Smooth muscle cell (in vitro differentiated cells): ENCODE data around the gene NEGR1. TPM values are rescaled to one million over a fixed set of nuclear protein-coding genes. Genes with fewer than 3 reads are reported as not detected.

ENCODE experiments used
- DNase-seq: peaks from one replicate; lab custom pipeline; 2025; ENCODE audit not compliant: unreplicated experiment; lab: John Stamatoyannopoulos, UW
- H2AFZ ChIP-seq: fragments of 200-600 bp; sonication (generic); 2 replicates; pipeline ENCODE4 v1.6.0; 2016; ENCODE audit warnings: antibody characterized with exemption, low read depth, mild to moderate bottlenecking
- H3F3A ChIP-seq: fragments of 200-600 bp; sonication (generic); 2 replicates; pipeline ENCODE4 v1.6.0; 2017; ENCODE audit warnings: antibody characterized with exemption, low read depth
- H3K27ac ChIP-seq: fragments of 200-600 bp; sonication (generic); 2 replicates; pipeline ENCODE4 v1.5.1; 2016; ENCODE audit warnings: low read depth, mild to moderate bottlenecking
- H3K27me3 ChIP-seq: fragments of 200-600 bp; sonication (generic); 2 replicates; pipeline ENCODE4 v1.6.1; 2016; ENCODE audit warnings: low read depth, mild to moderate bottlenecking
- H3K36me3 ChIP-seq: fragments of 200-600 bp; sonication (generic); 2 replicates; pipeline ENCODE4 v1.5.1; 2016; ENCODE audit warnings: low read depth
- H3K4me1 ChIP-seq: fragments of 200-600 bp; sonication (generic); 2 replicates; pipeline ENCODE4 v1.5.1; 2016; ENCODE audit warnings: low read depth
- H3K4me2 ChIP-seq: fragments of 200-600 bp; sonication (generic); 2 replicates; pipeline ENCODE4 v1.6.0; 2016; ENCODE audit warnings: mild to moderate bottlenecking
- H3K4me3 ChIP-seq: fragments of 200-600 bp; sonication (generic); 2 replicates; pipeline ENCODE4 v1.5.1; 2016; ENCODE audit warnings: mild to moderate bottlenecking
- H3K79me2 ChIP-seq: fragments of 200-600 bp; sonication (generic); 2 replicates; pipeline ENCODE4 v1.6.0; 2016; ENCODE audit warnings: low read depth, mild to moderate bottlenecking
- H3K9ac ChIP-seq: fragments of 200-600 bp; sonication (generic); 2 replicates; pipeline ENCODE4 v1.6.0; 2016; ENCODE audit warnings: low read depth
- H3K9me3 ChIP-seq: fragments of 200-600 bp; sonication (generic); replicated peaks from 2 replicates; pipeline ENCODE4 v1.5.1; 2016; ENCODE audit warnings: low read depth
- H4K20me1 ChIP-seq: fragments of 200-600 bp; sonication (generic); 2 replicates; pipeline ENCODE4 v1.6.0; 2016; ENCODE audit warnings: low read depth
- WGBS: methylation state at CpG from one replicate; pipeline ENCODE4 v1.1.7; 2016; ENCODE audit warnings: low lambda C conversion rate; 5-methylcytosine and 5-hydroxymethylcytosine counted together
- polyA plus RNA-seq: library from polyadenylated mRNA; unstranded; fragments of >200 nt; fragmentation: Nextera tagmentation; extraction: Ambion mirVana; gene quantifications from 2 replicates; pipeline ENCODE4 v1.2.1, GENCODE V29; 2016
- total RNA-seq: library from RNA; depleted of rRNA; stranded (reverse); fragments of >200 nt; gene quantifications from 2 replicates; pipeline ENCODE4 v1.2.3, GENCODE V29; 2014
- TF ChIP-seq, protein P1 (sequence below): fragments of 200-600 bp; sonication (generic); IDR thresholded peaks from 2 replicates; pipeline ENCODE4 v1.5.1; 2017; ENCODE audit warnings: borderline replicate concordance, mild to moderate bottlenecking, antibody characterized with exemption; ENCODE audit not compliant: insufficient read depth, poor library complexity, severe bottlenecking

Gene NEGR1
- total and polyA plus RNA-seq, 2 experiments from 2014 or later: 0.02 to 0.09 TPM

GRCh38 chr1:71717186-71717585 is 565.2 kb downstream of the NEGR1 start:
- TF ChIP-seq, protein P1, sequence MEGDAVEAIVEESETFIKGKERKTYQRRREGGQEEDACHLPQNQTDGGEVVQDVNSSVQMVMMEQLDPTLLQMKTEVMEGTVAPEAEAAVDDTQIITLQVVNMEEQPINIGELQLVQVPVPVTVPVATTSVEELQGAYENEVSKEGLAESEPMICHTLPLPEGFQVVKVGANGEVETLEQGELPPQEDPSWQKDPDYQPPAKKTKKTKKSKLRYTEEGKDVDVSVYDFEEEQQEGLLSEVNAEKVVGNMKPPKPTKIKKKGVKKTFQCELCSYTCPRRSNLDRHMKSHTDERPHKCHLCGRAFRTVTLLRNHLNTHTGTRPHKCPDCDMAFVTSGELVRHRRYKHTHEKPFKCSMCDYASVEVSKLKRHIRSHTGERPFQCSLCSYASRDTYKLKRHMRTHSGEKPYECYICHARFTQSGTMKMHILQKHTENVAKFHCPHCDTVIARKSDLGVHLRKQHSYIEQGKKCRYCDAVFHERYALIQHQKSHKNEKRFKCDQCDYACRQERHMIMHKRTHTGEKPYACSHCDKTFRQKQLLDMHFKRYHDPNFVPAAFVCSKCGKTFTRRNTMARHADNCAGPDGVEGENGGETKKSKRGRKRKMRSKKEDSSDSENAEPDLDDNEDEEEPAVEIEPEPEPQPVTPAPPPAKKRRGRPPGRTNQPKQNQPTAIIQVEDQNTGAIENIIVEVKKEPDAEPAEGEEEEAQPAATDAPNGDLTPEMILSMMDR: no peak
- no peak for DNase-seq
- H3K27ac ChIP-seq: no peak overlapping the region

GRCh38 chr1:71711456-71711855 is 570.9 kb downstream of the NEGR1 start:
- Histone ChIP-seq H3K27me3 (no peaks in the 10 kb centered on the region), H3K36me3 (no peaks in the 10 kb centered on the region), H3K79me2 (no peaks in the 10 kb centered on the region), H3K9me3 (no peaks in the 10 kb centered on the region), H4K20me1 (no peaks in the 10 kb centered on the region), H3K4me2 (no peak overlapping the region), H2AFZ (no peak overlapping the region), H3K4me3 (no peak overlapping the region), H3K9ac (no peak overlapping the region), H3K27ac (no peak overlapping the region), H3K4me1 (no peaks in the 10 kb centered on the region), H3F3A (no peaks in the 10 kb centered on the region)
- TF ChIP-seq, protein P1: no peak
- no peak for DNase-seq

More at GRCh38 chr1:71717186-71717585, 565.2 kb downstream of the NEGR1 start:
- no peak overlapping the region for H3K4me3 ChIP-seq
- no peaks in the 10 kb centered on the region for H3K4me1 ChIP-seq
- H3K27me3 ChIP-seq: no peaks in the 10 kb centered on the region
- no peaks in the 10 kb centered on the region for H3K79me2 ChIP-seq
- no peaks in the 10 kb centered on the region for H3K9me3 ChIP-seq
- H4K20me1 ChIP-seq: no peaks in the 10 kb centered on the region
- no peak overlapping the region for H2AFZ ChIP-seq
- H3K36me3 ChIP-seq: no peaks in the 10 kb centered on the region
- no peak overlapping the region for H3K9ac ChIP-seq
- no peak overlapping the region for H3K4me2 ChIP-seq
- no peaks in the 10 kb centered on the region for H3F3A ChIP-seq

DNA sequence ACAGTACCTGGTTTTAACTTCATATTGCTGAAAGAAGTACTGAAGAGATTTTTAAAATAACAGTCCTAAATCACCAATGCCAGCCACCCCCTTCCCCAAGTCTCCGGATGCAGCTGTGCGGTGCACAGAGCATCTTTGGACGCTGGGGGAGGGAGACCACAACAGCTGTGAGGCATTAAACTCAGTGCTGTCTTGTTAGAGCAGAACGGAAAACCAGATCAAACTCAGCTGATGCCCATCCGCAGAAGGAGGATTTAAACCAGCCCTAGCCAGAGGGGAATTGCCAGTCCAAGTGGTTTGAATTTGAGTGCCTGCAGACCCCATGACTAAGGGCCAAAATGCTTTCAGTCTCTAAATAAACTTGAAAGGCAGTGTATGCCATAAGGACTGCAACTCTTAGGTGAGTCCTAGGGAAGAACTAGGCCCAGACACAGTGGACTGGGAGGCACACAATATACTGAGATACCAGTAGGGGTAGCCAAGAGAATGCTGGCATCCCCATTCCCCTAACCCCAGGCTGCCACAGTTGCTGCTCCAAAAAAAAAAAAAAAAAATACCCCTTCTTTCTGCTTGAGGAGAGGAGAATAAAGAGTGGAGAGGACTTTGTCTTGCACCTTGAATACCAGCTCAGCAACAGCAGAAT is 576.2 kb downstream of the NEGR1 start:
- Histone ChIP-seq H3K4me2 (no peak overlapping the region), H3K9ac (no peak overlapping the region), H3F3A (no peaks in the 10 kb centered on the region), H3K4me1 (no peaks in the 10 kb centered on the region), H3K27me3 (no peaks in the 10 kb centered on the region), H3K79me2 (no peaks in the 10 kb centered on the region), H3K27ac (no peak overlapping the region), H3K36me3 (no peaks in the 10 kb centered on the region), H4K20me1 (no peaks in the 10 kb centered on the region), H2AFZ (no peak overlapping the region), H3K9me3 (peaks cover 6% of the 10 kb centered on the region), H3K4me3 (no peak overlapping the region)
- TF ChIP-seq, protein P1: no peak
- DNase-seq: no peak
- WGBS: 82% methylated on average over 5 of the region's 5 CpGs

DNA sequence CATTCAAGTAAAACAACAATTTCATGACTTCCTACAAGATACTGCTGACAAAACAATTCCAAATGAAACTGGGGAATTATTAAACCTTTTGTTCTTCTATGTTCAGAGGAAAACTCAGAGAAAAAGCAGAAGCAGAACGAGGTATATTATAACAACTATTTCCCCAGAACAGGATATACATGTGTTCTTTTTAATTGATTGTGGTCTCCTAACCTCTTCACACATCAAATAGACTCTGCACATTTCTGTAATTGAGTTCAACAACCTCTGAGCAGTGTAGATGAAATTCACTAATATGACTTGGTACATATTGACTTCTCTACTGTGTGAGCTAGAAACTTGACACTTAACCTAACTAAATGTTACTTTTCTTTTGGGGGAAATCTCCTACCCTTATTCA is 584.2 kb downstream of the NEGR1 start:
- no peak overlapping the region for H3K4me2 ChIP-seq
- H3K27ac ChIP-seq: no peak overlapping the region
- peaks cover 5% of the 10 kb centered on the region for H3K9me3 ChIP-seq
- H3K4me1 ChIP-seq: no peaks in the 10 kb centered on the region
- no peaks in the 10 kb centered on the region for H3K36me3 ChIP-seq
- no peaks in the 10 kb centered on the region for H3K27me3 ChIP-seq
- no peaks in the 10 kb centered on the region for H4K20me1 ChIP-seq
- H3F3A ChIP-seq: no peaks in the 10 kb centered on the region
- no peak overlapping the region for H3K4me3 ChIP-seq
- H2AFZ ChIP-seq: no peak overlapping the region
- no peak for DNase-seq
- H3K79me2 ChIP-seq: no peaks in the 10 kb centered on the region
- TF ChIP-seq, protein P1: no peak
- H3K9ac ChIP-seq: no peak overlapping the region
- 72% methylated on average over 1 of the region's 1 CpG for WGBS
